ENCODE measurements around the gene JAK1.

Gene JAK1

DNA sequence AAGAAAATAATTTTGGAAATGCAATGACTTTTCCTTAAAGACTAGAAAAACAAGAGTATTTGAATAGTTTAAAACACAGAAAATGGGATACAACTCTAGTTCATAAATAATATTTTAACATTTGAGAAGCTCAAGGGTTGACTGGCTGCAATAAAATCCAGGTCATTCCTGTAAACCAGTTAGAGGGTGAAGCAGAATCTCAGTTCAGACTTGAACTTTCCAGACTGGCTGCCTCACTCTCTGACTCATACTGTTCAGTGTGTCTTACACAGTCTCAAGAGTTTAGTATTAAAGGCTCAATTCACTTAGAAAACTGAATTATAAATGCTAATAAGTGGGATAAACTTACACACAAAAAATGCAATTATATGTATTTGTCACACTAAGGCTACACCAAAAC is 131.6 kb downstream of the JAK1 start:
- Histone ChIP-seq H3K9me3 (ENCODE audit: severe bottlenecking) (no peaks in the 10 kb centered on the region), H3K27ac (no peak overlapping the region), H3K36me3 (peaks cover 36% of the 10 kb centered on the region), H3K27me3 (ENCODE audit: insufficient read depth, low read depth, severe bottlenecking) (no peaks in the 10 kb centered on the region), H3K4me3 (ENCODE audit: low read depth, low read length) (no peak overlapping the region)
- no peak for DNase-seq
- TF ChIP-seq, protein P1, sequence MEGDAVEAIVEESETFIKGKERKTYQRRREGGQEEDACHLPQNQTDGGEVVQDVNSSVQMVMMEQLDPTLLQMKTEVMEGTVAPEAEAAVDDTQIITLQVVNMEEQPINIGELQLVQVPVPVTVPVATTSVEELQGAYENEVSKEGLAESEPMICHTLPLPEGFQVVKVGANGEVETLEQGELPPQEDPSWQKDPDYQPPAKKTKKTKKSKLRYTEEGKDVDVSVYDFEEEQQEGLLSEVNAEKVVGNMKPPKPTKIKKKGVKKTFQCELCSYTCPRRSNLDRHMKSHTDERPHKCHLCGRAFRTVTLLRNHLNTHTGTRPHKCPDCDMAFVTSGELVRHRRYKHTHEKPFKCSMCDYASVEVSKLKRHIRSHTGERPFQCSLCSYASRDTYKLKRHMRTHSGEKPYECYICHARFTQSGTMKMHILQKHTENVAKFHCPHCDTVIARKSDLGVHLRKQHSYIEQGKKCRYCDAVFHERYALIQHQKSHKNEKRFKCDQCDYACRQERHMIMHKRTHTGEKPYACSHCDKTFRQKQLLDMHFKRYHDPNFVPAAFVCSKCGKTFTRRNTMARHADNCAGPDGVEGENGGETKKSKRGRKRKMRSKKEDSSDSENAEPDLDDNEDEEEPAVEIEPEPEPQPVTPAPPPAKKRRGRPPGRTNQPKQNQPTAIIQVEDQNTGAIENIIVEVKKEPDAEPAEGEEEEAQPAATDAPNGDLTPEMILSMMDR (IDR thresholded peaks at IDR 0.05; ENCODE audit: low read depth, low read length), result no peak

DNA sequence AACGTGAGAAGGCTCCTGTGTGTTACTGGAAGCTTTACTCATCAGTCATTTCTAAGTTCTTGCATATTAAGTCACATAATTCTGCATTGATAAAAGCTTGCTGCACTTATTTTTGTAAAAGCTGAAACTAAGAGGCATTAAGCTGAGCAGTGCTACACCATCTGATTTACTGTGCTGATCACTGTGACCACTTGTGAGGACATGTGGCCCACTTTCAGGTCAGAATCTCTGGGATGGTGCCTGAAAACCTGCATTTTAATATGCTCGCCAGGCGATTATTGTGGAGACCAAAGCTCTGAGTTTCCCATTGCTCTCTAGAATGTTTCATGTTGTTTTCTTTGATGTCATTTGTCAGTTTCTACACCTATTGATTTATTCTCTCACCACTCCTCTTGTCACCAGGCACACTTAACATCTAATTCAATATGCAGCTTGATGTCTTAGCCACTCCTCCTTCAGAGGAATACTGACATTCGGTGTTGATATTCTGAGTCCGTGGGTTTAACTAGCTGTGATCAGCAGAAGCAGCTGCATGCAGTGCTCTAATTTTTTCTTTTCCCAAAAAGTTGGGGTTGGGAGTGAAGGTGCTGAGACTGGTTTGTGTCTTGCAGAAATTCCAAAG is 136.2 kb downstream of the JAK1 start:
- TF ChIP-seq, protein P1 (IDR thresholded peaks at IDR 0.05; ENCODE audit: low read depth, low read length), result no peak
- Histone ChIP-seq H3K9me3 (ENCODE audit: severe bottlenecking) (no peaks in the 10 kb centered on the region), H3K36me3 (peaks cover 11% of the 10 kb centered on the region), H3K27ac (no peak overlapping the region), H3K27me3 (ENCODE audit: insufficient read depth, low read depth, severe bottlenecking) (no peaks in the 10 kb centered on the region), H3K4me3 (ENCODE audit: low read depth, low read length) (no peak overlapping the region)
- no peak for DNase-seq

GRCh38 chr1:64829411-64830029 is 136.8 kb downstream of the JAK1 start:
- Histone ChIP-seq H3K27ac (no peak overlapping the region), H3K4me3 (ENCODE audit: low read depth, low read length) (no peak overlapping the region), H3K36me3 (peaks cover 11% of the 10 kb centered on the region), H3K9me3 (ENCODE audit: severe bottlenecking) (no peaks in the 10 kb centered on the region), H3K27me3 (ENCODE audit: insufficient read depth, low read depth, severe bottlenecking) (no peaks in the 10 kb centered on the region)
- no peak for DNase-seq
- TF ChIP-seq, protein P1 (IDR thresholded peaks at IDR 0.05; ENCODE audit: low read depth, low read length), result no peak

- Histone ChIP-seq H3K9me3 (ENCODE audit: severe bottlenecking) (no peaks in the 10 kb centered on the region), H3K4me3 (ENCODE audit: low read depth, low read length) (no peak overlapping the region), H3K36me3 (peaks cover 7% of the 10 kb centered on the region), H3K27me3 (ENCODE audit: insufficient read depth, low read depth, severe bottlenecking) (no peaks in the 10 kb centered on the region), H3K27ac (no peak overlapping the region)
- no peak for DNase-seq
- TF ChIP-seq, protein P1 (IDR thresholded peaks at IDR 0.05; ENCODE audit: low read depth, low read length), result no peak
These were observed 137.5 kb downstream of the JAK1 start for GRCh38 chr1:64828829-64829228.

DNA sequence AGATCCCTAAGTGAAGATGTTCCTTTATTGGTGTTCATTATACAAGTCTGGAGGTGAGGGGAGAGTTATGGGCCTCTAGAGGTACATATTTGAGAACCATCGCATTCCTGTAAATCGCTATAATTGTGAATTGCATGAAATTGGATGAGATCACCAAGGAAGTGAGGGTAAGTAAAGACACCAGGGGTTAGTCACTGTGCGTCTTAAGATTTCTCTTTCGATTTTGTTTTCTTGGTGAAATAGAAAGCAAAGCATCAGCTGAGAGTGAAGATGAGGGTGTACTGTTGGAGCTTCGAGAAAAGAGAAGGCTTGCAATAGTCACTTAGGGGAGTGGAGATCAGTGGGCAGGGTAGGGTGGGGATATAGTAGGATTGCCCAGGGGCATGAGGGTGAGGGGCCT is 139.4 kb downstream of the JAK1 start:
- TF ChIP-seq, protein P1 (IDR thresholded peaks at IDR 0.05; ENCODE audit: low read depth, low read length), result no peak
- Histone ChIP-seq H3K27ac (no peak overlapping the region), H3K27me3 (ENCODE audit: insufficient read depth, low read depth, severe bottlenecking) (no peaks in the 10 kb centered on the region), H3K4me3 (ENCODE audit: low read depth, low read length) (no peak overlapping the region), H3K36me3 (no peaks in the 10 kb centered on the region; the same call in 1 of the 2 replicates), H3K9me3 (ENCODE audit: severe bottlenecking) (no peaks in the 10 kb centered on the region)
- no peak for DNase-seq

All from WERI-Rb-1 (cell line).